Thyroid gland (tissue), 4 donors: ENCODE data around the gene PFN3. TPM values are rescaled to one million over a fixed set of nuclear protein-coding genes. Genes with fewer than 3 reads are reported as not detected.
"Not testable (repeated sequence)": the region's sequence is repeated elsewhere in the genome, so short reads cannot be mapped to it uniquely, and the experiment has no call there.

ENCODE experiments used
- DNase-seq, 2 donors: peaks; one replicate each; pipeline ENCODE4 v3.0.0-alpha.2; 2019
- H3K27ac ChIP-seq, 3 donors: fragments of 200-600 bp; sonication (generic); 1 replicate in 2 of 3; 2 replicates in 1 of 3; pipeline ENCODE4 v1.5.1; 2016 to 2019; ENCODE audit warnings: mild to moderate bottlenecking in 1 of 3, moderate library complexity in 1 of 3
- H3K27me3 ChIP-seq: fragments of 200-600 bp; sonication (generic); one replicate; pipeline ENCODE4 v1.5.1; 2019
- H3K36me3 ChIP-seq, 2 donors: fragments of 200-600 bp; sonication (generic); one replicate each; pipeline ENCODE4 v1.5.1; 2016 to 2019
- H3K4me1 ChIP-seq, 2 donors: fragments of 200-600 bp; sonication (generic); one replicate each; pipeline ENCODE4 v1.5.1; 2017 to 2019
- H3K4me3 ChIP-seq, 3 donors: fragments of 200-600 bp; sonication (generic); replicated peaks in 1 of 3; 1 replicate in 2 of 3; 2 replicates in 1 of 3; pipeline ENCODE4 v1.5.1; 2016; ENCODE audit warnings: mild to moderate bottlenecking in 1 of 3
- H3K9me3 ChIP-seq: fragments of 200-600 bp; sonication (generic); one replicate; pipeline ENCODE4 v1.5.1; 2017
- CTCF ChIP-seq, 6 experiments: fragments of 200-600 bp in 3 of 6; fragments of 450-650 bp in 3 of 6; sonication (generic) in 3 of 6; IDR thresholded peaks; one replicate each; pipeline ENCODE4 v1.5.1; 2016 to 2019; ENCODE audit warnings: antibody characterized with exemption in 6 of 6, mild to moderate bottlenecking in 2 of 6, inconsistent platforms in 1 of 6, moderate library complexity in 1 of 6
- POLR2A ChIP-seq, 2 donors: fragments of 450-650 bp; IDR thresholded peaks; one replicate each; pipeline ENCODE4 v1.6.1; 2017; ENCODE audit warnings: antibody characterized with exemption in 2 of 2, mild to moderate bottlenecking in 2 of 2, moderate library complexity in 1 of 2
- WGBS, 2 donors: methylation state at CpG; one replicate each; pipeline ENCODE4 v1.1.5; 2017; 5-methylcytosine and 5-hydroxymethylcytosine counted together
- intact Hi-C: fragments of 100-400 bp; cut with DNase I; formaldehyde crosslinking; loops from one replicate; pipeline ENCODE4 v1.15.1; 2023
- total RNA-seq, 4 donors: library from RNA; depleted of rRNA; stranded (reverse); fragments of >200 nt; gene quantifications; one replicate each; pipeline ENCODE4 v1.2.3, GENCODE V29; 2016

Gene PFN3
- total RNA-seq, 4 donors from 2014 or later = not detected

DNA sequence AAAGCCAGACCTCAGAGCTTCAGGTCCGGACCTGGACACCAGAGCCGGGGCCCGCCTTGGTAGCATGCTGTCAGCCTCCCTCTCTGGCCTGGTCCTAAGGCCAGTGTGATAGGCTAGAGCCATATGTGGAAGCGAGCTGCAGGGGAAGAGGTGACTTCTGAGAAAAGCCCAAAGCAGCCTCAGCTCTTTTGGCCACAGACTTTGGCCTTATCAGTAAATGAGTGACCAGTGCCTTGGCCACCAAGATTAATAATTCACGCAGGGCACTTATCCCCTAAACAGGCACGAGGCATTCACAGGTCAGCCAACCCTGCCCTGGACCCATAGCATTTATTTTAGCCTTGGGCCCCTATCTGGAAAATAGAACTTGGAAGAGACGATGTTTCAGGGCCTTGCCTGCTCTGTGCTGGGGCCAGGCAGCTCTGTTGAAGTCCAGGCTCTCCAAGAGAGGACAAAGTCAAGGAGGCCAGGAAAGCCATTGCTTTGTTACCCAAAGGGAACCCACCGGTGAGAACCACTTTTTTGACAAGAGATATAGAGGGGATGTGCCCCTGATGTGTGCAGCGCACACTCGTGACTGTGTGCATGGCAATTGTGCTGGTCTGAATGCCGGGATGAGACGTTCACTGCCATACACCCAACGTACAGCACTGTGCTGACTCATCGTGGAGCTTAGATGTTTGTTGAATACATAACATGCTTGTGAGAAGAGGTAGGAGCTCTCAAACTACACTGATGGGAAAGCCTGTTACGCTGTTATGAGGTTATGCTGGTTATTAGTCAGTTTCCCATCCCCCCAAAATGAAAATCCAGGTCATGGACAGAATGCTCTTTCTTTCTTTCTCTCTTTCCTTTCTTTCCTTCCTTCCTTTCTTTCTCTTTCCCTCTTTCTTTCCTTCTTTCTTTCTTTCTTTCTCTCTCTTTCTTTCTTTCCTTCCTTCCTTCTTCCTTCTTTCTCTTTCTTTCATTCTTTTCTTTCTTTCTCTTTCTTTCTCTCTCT, 21.3 kb downstream of the PFN3 start:
- no peak for TF ChIP-seq POLR2A (IDR thresholded peaks at IDR 0.05)
- TF ChIP-seq CTCF (IDR thresholded peaks at IDR 0.05) = no peak
- WGBS, 2 donors = 87 to 91% methylated on average over 15 of the region's 15 CpGs
- H3K27me3 ChIP-seq = no peaks in the 10 kb centered on the region
- no peaks in the 10 kb centered on the region for H3K36me3 ChIP-seq
- H3K27ac ChIP-seq = no peak overlapping the region
- H3K4me3 ChIP-seq = no peak overlapping the region
- H3K9me3 ChIP-seq = no peaks in the 10 kb centered on the region
- no peak for DNase-seq
- no peaks in the 10 kb centered on the region for H3K4me1 ChIP-seq
- intact Hi-C loops = no loop called here

GRCh38 chr5:177377851-177378776, 22.3 kb downstream of the PFN3 start:
- H3K4me3 ChIP-seq = no peak overlapping the region

DNA sequence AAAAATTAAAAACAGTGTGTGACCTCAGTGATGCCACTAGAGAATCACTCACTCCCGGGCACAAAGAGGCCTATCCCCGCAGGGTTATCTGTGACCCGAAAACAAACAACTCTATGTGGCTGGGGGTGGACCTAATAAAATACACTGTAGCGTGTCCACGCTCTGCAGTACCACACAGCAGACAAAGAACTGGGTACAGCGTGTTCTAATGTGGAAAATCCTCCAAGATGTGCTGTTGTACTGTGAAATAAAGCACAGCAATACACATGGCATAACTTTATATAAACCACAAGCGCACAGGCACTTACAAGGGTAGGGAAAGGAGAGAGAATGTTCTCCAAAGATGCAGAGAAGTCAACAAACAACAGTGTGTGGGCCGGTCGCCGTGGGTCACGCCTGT, 24.4 kb downstream of the PFN3 start:
- H3K9me3 ChIP-seq = no peaks in the 10 kb centered on the region
- 85 to 87% methylated on average over 11 of the region's 11 CpGs for WGBS, 2 donors
- TF ChIP-seq POLR2A (IDR thresholded peaks at IDR 0.05) (no peak), CTCF (IDR thresholded peaks at IDR 0.05) (no peak)
- H3K4me1 ChIP-seq = peaks cover 4% of the 10 kb centered on the region in 2 donors
- H3K27me3 ChIP-seq = no peaks in the 10 kb centered on the region
- no peaks in the 10 kb centered on the region for H3K36me3 ChIP-seq
- no peak overlapping the region for H3K27ac ChIP-seq
- intact Hi-C loops = no loop called here
- DNase-seq = no peak
- H3K4me3 ChIP-seq = no peak overlapping the region

More at GRCh38 chr5:177377851-177378776, 22.3 kb downstream of the PFN3 start:
- intact Hi-C loops = no loop called here
- no peak for DNase-seq
- Histone ChIP-seq H3K27me3 (no peaks in the 10 kb centered on the region), H3K4me1 (no peaks in the 10 kb centered on the region), H3K36me3 (no peaks in the 10 kb centered on the region), H3K27ac (no peak overlapping the region), H3K9me3 (no peaks in the 10 kb centered on the region)
- no peak for TF ChIP-seq POLR2A (IDR thresholded peaks at IDR 0.05)
- no peak for TF ChIP-seq CTCF (IDR thresholded peaks at IDR 0.05)
- 87 to 92% methylated on average over 5 to 6 of the region's 8 CpGs for WGBS, 2 donors

DNA sequence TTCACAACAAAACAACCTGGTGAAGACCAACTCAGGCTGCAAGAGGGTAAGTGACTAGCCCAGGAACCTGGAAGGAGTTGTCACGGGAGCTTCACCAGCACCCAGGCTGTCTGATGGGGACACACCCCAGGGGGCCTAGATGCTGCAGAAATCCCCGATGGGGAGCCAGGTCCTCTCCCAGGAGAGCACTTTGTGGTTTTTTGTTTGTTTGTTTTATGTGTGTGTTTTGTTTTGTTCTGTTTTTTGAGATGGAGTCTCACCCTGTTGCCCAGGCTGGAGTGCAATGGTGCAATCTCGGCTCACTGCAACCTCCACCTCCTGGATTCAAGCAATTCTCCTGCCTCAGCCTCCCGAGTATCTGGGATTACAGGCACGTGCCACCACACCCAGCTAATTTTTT, 24.9 kb downstream of the PFN3 start:
- H3K4me1 ChIP-seq, H3K9me3 ChIP-seq, H3K27ac ChIP-seq, DNase-seq, H3K27me3 ChIP-seq, H3K4me3 ChIP-seq, H3K36me3 ChIP-seq, intact Hi-C loops: not testable (repeated sequence)
- 77 to 78% methylated on average over 5 of the region's 5 CpGs for WGBS, 2 donors

- Histone ChIP-seq H3K27me3 (no peaks in the 10 kb centered on the region), H3K27ac (no peak overlapping the region), H3K4me1 (peaks cover 4% of the 10 kb centered on the region in 2 donors), H3K4me3 (no peak overlapping the region), H3K36me3 (no peaks in the 10 kb centered on the region), H3K9me3 (no peaks in the 10 kb centered on the region)
- intact Hi-C loops = no loop called here
- no peak for DNase-seq
- whole genome bisulfite sequencing, 2 donors = 65 to 74% methylated on average over 5 of the region's 5 CpGs
- no peak for TF ChIP-seq CTCF (IDR thresholded peaks at IDR 0.05)
- no peak for TF ChIP-seq POLR2A (IDR thresholded peaks at IDR 0.05)
Measured at GRCh38 chr5:177374211-177374610, 26.2 kb downstream of the PFN3 start.
